NCI-H128 (cell line): ENCODE measurements around the gene SPRED3.
"Not testable (repeated sequence)": the region's sequence is repeated elsewhere in the genome, so short reads cannot be mapped to it uniquely, and the experiment has no call there.

Experiments
- DNase-seq: peaks from one replicate; lab custom pipeline; 2025; ENCODE audit not compliant: unreplicated experiment; lab: John Stamatoyannopoulos, UW

The SPRED3 gene

GRCh38 chr19:38389957-38390924, 1.7 kb downstream of the SPRED3 start:
- DNase-seq, result no peak

- DNase-seq, result no peak
These were observed 3.5 kb downstream of the SPRED3 start for GRCh38 chr19:38391911-38392464.

GRCh38 chr19:38392707-38393308, 4.3 kb downstream of the SPRED3 start:
- no peak for DNase-seq

- no peak for DNase-seq
These were observed 6.0 kb downstream of the SPRED3 start for GRCh38 chr19:38394488-38394887.

- no peak for DNase-seq
These were observed 7.1 kb downstream of the SPRED3 start for GRCh38 chr19:38395381-38396114.

- no peak for DNase-seq
These were observed 10.6 kb downstream of the SPRED3 start for GRCh38 chr19:38399081-38399480.

GRCh38 chr19:38399537-38399936, 11.0 kb downstream of the SPRED3 start:
- DNase-seq, result no peak

- no peak for DNase-seq
These were observed 11.9 kb downstream of the SPRED3 start for GRCh38 chr19:38400361-38400760.

- no peak for DNase-seq
These were observed 12.7 kb downstream of the SPRED3 start for GRCh38 chr19:38401148-38401547.

GRCh38 chr19:38402623-38402966, 14.1 kb downstream of the SPRED3 start:
- DNase-seq, result no peak

- DNase-seq, result peak; percentile 98
These were observed 14.6 kb downstream of the SPRED3 start, which contains the start of gene FAM98C for GRCh38 chr19:38402967-38403674. TSS of gene FAM98C (plus strand) at chr19:38403093. CDS start at chr19:38403154, 61 bp downstream.

GRCh38 chr19:38404858-38405257, 16.4 kb downstream of the SPRED3 start:
- DNase-seq, result no peak

- DNase-seq, result no peak
These were observed 16.8 kb downstream of the SPRED3 start for GRCh38 chr19:38405276-38405675.

GRCh38 chr19:38409631-38410133, 21.2 kb downstream of the SPRED3 start:
- DNase-seq, result no peak

- DNase-seq, result not testable (repeated sequence)
These were observed 21.9 kb downstream of the SPRED3 start for GRCh38 chr19:38410407-38410806.

- no peak for DNase-seq
These were observed 22.7 kb downstream of the SPRED3 start for GRCh38 chr19:38411041-38411712.

GRCh38 chr19:38411898-38412297, 23.4 kb downstream of the SPRED3 start:
- DNase-seq, result not testable (repeated sequence)

- DNase-seq, result no peak
These were observed 24.0 kb downstream of the SPRED3 start for GRCh38 chr19:38412491-38412890.

- DNase-seq, result no peak
These were observed 24.5 kb downstream of the SPRED3 start for GRCh38 chr19:38412961-38413360.

GRCh38 chr19:38413416-38413815, 24.9 kb downstream of the SPRED3 start:
- no peak for DNase-seq
